ENCODE results near the gene NPHP4. TPM values are rescaled to one million over a fixed set of nuclear protein-coding genes. Genes with fewer than 3 reads are reported as not detected.

Gene NPHP4
- total and polyA plus RNA-seq, 2 donors = 5.1 to 6.8 TPM

DNA sequence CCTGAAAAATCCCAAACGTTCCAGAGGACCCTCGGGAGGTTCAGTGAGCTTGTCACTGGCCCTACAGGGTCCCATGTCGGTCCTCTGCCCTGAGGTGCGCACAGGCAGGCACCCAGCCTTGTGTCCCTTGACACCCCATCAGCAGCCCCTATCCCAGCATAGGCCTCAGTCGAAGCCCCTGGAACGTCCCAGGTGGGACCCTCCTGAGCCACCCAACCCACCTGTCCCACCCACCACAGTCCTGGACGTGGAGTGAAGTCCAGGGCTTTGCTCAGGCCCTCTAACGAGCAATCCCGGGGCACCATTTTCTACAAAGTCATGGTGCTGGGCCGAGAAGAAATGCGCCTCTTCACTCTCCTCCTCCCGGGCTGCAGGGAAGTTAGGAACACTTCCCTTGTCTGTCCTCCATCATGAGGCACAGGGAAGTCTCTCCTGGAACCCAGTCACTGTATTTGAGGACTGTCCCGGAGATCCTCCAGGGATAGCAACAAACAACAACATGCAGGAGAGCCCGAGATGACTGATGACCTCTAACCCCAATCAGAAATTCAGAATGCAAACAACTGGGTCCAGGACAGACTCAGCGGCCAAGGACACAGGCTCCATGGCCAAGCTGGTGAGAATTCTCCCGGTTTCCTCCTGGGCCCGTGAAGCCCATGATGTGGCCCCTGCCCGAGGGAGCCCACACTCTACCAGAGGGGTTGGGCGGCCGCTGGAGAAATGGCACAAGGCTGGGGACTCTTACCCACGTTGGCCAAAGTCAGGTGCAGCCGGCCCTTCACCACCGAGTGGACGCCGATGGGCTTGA, 105.5 kb downstream of the NPHP4 start:
- Histone ChIP-seq H3K36me3 (ENCODE audit: insufficient read depth) (no peaks in the 10 kb centered on the region), H3K4me1 (ENCODE audit: insufficient read depth) (no peaks in the 10 kb centered on the region), H3K27ac (ENCODE audit: low read depth) (no peak overlapping the region), H3K4me3 (ENCODE audit: low read depth, low read length) (no peak overlapping the region)
- no peak for DNase-seq (ENCODE audit: extremely low spot score)
- 90% methylated on average over 25 of the region's 25 CpGs for WGBS

DNA sequence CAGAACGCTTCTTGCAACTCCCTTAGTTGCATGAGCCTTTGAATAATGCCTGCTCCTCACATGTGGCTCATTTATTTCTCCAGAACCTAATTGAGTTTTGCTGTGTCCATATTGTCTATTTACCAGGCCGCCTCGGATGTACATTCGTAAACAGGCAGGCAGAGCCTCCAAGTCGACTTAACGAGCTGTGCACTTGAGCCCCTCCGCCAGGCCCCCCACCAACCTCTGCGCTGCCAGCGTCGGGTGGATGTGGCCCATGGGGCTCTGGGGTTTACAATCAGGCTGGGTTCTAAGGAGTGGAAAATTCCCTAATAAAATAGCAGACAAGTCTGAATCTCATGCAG, 106.1 kb downstream of the NPHP4 start:
- Histone ChIP-seq H3K27ac (ENCODE audit: low read depth) (no peak overlapping the region), H3K4me3 (ENCODE audit: low read depth, low read length) (no peak overlapping the region), H3K4me1 (ENCODE audit: insufficient read depth) (no peaks in the 10 kb centered on the region), H3K36me3 (ENCODE audit: insufficient read depth) (no peaks in the 10 kb centered on the region)
- peak; percentile 3 for DNase-seq (ENCODE audit: extremely low spot score)
- WGBS = 75% methylated on average over 10 of the region's 10 CpGs

DNA sequence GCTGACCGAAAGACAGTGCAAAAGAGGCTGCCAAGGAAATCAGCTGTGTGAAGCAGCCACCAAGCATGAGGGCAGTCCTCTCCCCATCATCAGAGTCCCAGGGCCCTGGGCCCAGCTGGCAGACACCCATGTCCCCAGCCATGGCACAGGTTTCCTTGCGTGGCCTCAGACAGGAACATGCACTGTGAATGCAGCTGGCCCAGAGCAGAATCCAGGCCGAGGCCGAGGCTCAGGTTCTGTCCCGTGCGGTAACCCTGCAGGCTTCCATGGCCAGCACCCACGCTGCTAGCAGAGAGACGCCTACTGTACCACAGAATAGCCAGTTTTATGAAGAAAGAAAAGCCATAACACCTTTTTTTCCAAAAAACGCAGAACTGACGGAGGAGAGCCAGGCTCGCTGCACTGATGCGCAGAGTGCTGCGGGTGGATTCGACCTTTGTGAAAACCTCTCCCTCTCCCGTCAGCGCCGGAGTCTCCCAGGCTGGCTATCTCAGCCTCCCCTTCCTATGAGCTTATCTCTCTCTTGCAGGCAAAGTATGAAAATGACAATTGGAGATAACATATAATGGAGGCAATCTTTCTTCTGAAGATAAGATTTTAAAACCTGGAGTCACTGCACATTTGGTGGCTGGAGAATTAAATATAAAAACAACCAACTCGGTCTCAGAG, 106.6 kb downstream of the NPHP4 start:
- Histone ChIP-seq H3K4me1 (ENCODE audit: insufficient read depth) (no peaks in the 10 kb centered on the region), H3K27ac (ENCODE audit: low read depth) (no peak overlapping the region), H3K4me3 (ENCODE audit: low read depth, low read length) (no peak overlapping the region), H3K36me3 (ENCODE audit: insufficient read depth) (no peaks in the 10 kb centered on the region)
- 85% methylated on average over 18 of the region's 18 CpGs for whole genome bisulfite sequencing
- no peak for DNase-seq (ENCODE audit: extremely low spot score)

DNA sequence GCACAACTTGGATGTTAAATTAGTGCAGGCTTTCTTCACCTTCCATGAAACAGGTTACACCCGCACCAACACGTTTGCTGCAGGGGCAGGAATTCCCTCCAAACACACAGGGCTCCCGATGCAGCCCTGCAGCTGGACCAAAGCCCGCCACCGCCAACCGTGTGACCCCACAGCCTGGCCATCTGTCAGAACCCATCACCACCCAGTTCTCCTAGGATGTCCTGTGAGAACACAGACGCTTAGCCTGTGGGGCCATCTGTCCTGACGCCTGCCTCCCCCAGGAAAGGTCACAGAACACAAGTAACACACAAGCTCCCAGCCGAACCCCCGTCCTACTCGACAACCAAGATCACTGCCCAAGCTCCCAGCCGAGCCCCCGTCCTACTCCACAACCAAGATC, 108.1 kb downstream of the NPHP4 start:
- 91% methylated on average over 13 of the region's 13 CpGs for WGBS
- H3K27ac ChIP-seq (ENCODE audit: low read depth) = no peak overlapping the region
- peaks cover 2% of the 10 kb centered on the region for H3K36me3 ChIP-seq (ENCODE audit: insufficient read depth)

DNA sequence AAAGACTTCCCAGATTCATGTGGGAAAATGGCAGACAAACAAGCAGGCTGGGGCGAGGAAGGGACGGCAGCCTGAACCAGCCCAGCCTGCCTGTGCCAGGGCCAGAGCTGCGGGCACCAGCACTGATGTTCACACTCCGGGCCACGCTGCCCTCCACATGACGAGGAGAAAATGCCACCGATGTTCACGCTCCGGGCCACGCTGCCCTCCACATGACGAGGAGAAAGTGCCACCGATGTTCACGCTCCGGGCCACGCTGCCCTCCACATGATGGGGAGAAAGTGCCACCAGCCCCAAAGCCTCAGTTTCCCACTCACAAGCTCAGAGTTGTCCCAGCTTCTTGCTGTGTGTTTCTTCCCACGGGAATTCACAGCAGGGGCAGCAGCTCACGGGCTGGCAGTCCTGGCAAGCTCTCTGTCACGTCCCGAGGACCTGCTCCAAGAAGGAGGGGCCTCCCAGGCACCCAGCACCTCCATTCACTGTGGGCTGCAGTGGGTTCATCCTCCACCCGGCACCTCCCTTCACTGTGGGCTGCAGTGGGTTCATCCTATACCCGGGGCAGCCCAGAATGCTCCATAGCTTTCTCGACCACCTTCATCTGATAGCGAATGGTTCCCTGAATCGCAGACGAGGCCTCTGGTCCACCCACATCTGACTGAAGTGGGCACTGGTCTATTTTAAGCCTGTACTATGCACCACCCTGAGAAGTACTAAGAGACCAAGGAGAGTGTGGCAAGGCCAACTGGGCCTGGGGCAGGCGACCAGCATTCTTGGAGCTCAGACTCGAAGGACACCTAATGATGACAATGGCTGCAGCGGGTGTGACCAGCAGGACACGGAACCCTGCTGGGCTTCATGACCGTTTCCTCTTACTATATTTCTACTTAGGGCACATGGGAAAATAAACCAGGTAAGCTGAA, 108.8 kb downstream of the NPHP4 start:
- no peak overlapping the region for H3K27ac ChIP-seq (ENCODE audit: low read depth)
- WGBS = 94% methylated on average over 30 of the region's 30 CpGs
- no peaks in the 10 kb centered on the region for H3K4me1 ChIP-seq (ENCODE audit: insufficient read depth)
- no peak overlapping the region for H3K4me3 ChIP-seq (ENCODE audit: low read depth, low read length)
- DNase-seq (ENCODE audit: extremely low spot score) = no peak
- H3K36me3 ChIP-seq (ENCODE audit: insufficient read depth) = peaks cover 2% of the 10 kb centered on the region

More for the DNA sequence above, 108.1 kb downstream of the NPHP4 start:
- Histone ChIP-seq H3K4me3 (ENCODE audit: low read depth, low read length) (no peak overlapping the region), H3K4me1 (ENCODE audit: insufficient read depth) (no peaks in the 10 kb centered on the region)
- no peak for DNase-seq (ENCODE audit: extremely low spot score)

DNA sequence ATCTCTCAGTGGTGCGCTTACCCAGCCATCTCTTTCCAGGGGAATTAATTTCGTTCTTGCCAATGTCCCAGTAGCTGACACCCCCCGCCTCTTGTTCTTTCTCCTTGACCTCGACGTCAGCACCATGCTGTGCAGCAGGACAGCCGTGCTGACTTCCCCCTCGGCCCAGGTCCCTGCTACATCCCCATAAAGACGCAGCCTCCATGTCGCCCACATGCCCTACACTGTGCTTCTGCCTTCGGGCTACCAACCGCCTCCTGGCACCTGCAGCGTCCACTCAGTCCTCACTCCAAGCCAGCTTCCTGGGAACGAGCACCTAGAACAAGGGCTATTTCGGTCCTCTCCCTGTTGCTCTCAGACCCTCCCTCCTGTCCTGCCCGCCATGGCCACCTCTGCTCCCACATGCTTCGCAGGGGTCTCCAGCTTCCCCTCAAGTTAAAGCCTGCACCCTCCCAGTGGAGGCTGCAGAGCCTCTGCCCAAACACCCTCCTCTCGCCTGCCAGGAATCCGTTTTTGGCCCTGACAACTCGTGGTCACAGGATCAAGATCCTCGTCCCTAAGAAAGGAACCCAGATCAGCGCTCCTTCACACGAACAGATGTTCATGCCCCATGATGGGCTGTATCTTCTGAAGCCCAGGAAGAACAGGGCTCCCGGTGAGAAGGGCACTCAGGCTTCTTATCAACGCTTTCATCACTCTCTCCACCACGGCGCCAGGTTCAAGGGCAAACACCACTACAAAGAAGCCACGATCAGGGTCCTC, 109.7 kb downstream of the NPHP4 start:
- Histone ChIP-seq H3K36me3 (ENCODE audit: insufficient read depth) (peaks cover 2% of the 10 kb centered on the region), H3K4me3 (ENCODE audit: low read depth, low read length) (no peak overlapping the region), H3K27ac (ENCODE audit: low read depth) (no peak overlapping the region), H3K4me1 (ENCODE audit: insufficient read depth) (no peaks in the 10 kb centered on the region)
- 93% methylated on average over 27 of the region's 27 CpGs for WGBS
- no peak for DNase-seq (ENCODE audit: extremely low spot score)

DNA sequence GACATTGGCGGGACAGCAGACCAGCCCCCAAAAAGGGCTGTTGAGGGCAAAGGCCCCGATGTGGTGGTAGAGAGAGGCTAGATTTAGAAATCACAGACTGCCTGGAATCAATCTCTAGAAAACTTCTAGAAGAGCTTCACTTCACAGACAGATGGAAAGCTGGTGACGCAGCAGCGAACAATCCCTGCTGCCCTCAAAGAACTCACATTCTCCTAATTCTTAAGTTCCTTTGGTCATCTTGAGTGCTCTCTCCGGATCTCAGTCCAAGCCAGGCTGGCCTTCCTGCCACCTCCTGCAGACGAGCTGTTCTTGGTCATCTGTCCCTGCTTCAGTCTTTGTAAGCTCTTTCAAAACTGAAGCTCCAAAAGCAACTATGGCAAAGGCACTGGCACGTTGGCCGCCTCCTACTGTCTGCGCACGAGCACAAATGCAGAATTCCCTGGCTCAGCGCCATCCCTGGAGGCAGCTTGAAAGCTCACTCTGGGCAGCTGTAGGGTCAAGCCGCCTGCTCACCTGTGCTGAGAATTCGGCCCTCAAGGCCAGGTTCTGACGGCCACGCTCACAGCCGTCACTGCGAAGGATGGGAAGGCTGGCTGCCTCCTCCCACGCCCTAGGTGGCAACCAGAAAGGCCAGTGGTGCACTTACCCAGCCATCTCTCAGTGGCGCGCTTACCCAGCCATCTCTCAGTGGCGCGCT, 110.6 kb downstream of the NPHP4 start:
- 91% methylated on average over 22 of the region's 22 CpGs for WGBS
- peaks cover 2% of the 10 kb centered on the region for H3K36me3 ChIP-seq (ENCODE audit: insufficient read depth)
- DNase-seq (ENCODE audit: extremely low spot score) = no peak

DNA sequence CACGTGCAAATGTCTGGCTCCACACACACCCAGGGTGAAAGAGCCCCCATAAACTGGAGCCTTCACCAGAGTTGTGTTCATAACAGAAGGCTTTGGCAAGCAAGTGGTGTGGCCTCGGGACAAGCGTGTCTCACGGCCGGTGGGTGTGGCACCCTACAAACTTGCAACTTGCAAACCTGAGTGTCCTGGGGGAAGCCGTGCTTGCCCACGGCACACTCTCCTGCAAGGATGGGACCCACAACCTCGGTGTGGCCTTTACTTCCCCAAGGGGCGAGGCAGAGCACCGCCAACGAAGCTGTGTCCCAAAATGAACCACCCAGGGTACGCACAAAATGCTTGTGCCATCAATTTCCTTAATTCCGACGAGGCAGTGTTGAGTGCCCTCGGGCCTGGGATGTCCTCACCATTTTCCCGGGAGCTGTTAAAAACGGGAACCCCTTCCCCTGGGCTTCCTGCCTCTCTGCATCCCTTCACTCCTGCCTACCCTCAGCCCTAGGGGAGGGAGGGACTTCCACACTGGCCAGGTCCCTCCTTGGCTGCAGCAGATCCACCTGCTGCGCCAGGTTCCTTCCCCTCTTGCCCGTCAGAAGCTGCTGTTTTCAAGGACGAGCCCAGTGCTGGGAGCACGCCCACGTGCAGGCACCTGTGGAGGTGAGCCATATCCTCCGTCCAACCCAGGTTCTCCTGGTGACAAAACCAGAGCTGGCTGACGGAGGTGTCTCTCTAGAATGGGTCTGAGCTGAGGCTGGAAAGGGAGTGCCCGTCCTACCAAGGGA, 111.4 kb downstream of the NPHP4 start:
- WGBS = 95% methylated on average over 25 of the region's 25 CpGs

More for the DNA sequence above, 110.6 kb downstream of the NPHP4 start:
- Histone ChIP-seq H3K4me1 (ENCODE audit: insufficient read depth) (no peaks in the 10 kb centered on the region), H3K27ac (ENCODE audit: low read depth) (no peak overlapping the region), H3K4me3 (ENCODE audit: low read depth, low read length) (no peak overlapping the region)

DNA sequence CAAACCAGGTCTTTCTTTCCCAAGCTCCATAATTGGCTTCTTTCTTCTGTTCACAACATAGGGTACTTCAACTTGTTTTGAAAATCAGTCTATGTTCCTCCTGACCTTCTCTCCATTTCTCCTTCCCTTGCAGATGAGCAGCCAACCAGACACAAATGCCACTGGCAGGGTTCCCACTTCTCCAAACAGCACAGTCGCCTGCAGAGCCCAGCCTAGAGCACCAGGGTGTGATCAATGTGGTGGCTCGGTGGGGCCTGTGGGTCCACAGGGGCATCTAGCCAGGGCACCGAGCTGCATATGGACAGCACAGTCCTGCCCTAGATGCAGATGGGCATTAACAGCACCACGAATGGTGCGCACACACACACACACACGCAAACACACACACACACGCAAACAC, 112.8 kb downstream of the NPHP4 start:
- Histone ChIP-seq H3K36me3 (ENCODE audit: insufficient read depth) (peaks cover 2% of the 10 kb centered on the region), H3K27ac (ENCODE audit: low read depth) (no peak overlapping the region), H3K4me1 (ENCODE audit: insufficient read depth) (no peaks in the 10 kb centered on the region), H3K4me3 (ENCODE audit: low read depth, low read length) (no peak overlapping the region)
- DNase-seq (ENCODE audit: extremely low spot score) = no peak
- 84% methylated on average over 7 of the region's 7 CpGs for WGBS

More for the DNA sequence above, 111.4 kb downstream of the NPHP4 start:
- H3K4me3 ChIP-seq (ENCODE audit: low read depth, low read length) = no peak overlapping the region
- H3K4me1 ChIP-seq (ENCODE audit: insufficient read depth) = no peaks in the 10 kb centered on the region
- peaks cover 2% of the 10 kb centered on the region for H3K36me3 ChIP-seq (ENCODE audit: insufficient read depth)
- H3K27ac ChIP-seq (ENCODE audit: low read depth) = no peak overlapping the region
- DNase-seq (ENCODE audit: extremely low spot score) = no peak

DNA sequence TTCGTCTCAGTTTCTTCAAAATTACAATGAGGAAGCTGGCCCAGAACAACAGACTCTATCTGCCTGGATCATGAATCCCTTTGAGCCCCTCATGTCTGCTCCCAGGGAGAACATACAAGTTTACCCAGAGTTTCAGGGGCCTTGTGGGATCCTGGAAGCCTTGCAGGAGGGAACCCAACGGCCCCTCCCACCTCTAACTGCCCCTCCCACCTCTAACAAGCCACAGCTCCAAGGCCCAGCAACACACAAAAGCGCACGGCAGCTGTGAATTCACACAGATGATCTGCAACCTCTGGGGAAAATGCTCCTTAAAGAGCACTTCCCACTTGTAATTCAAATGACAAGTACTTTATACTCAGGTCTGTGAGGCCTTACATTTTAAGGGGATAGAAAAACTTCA, 113.3 kb downstream of the NPHP4 start:
- 80% methylated on average over 4 of the region's 4 CpGs for WGBS
- Histone ChIP-seq H3K36me3 (ENCODE audit: insufficient read depth) (peaks cover 2% of the 10 kb centered on the region), H3K4me3 (ENCODE audit: low read depth, low read length) (no peak overlapping the region), H3K27ac (ENCODE audit: low read depth) (no peak overlapping the region), H3K4me1 (ENCODE audit: insufficient read depth) (no peaks in the 10 kb centered on the region)
- DNase-seq (ENCODE audit: extremely low spot score) = no peak

DNA sequence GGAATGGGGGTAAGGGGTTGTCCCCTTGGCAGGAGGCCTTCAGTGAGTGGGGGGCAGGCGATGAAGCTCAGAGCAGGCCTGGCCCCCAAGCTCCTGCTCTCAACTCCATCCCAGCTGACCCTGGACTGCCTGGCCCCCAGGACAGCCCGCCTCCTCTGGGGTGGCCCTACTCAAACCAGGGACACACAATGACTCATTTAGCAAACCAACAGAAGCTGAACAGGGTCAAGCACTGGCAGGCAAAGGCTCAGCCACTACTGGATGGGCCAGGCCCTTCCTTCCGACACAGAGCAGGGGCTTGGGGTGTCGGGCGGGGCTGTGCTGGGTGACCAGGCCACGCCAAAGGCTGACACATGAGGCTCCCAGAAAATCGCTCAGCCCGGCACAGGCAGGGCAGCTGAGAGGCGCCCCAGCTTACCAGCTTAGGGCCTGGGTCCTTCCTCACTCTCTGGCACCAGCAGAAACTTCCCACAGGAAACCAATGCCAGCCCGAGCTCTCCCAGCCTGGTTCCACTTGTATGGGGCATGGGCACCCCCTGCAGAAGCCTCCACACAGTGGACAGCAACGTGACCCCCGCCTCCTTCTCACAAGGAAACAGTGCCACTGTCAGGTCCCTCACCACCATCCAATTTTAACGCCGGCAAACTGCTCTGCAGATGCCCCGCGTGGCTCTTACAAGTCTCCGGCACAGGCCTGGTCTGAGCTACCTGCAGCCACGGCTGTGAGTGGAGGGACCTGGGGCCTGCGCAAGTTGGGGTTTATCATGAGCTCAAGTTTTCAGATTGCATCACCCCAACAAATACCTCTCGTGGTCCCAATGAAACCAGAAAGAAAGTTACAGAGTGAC, 114.3 kb downstream of the NPHP4 start:
- Histone ChIP-seq H3K4me1 (ENCODE audit: insufficient read depth) (no peaks in the 10 kb centered on the region), H3K27ac (ENCODE audit: low read depth) (no peak overlapping the region), H3K36me3 (ENCODE audit: insufficient read depth) (peaks cover 2% of the 10 kb centered on the region), H3K4me3 (ENCODE audit: low read depth, low read length) (no peak overlapping the region)
- DNase-seq (ENCODE audit: extremely low spot score) = no peak
- 91% methylated on average over 20 of the region's 20 CpGs for WGBS

Data from urinary bladder (tissue), 4 donors.